T-helper 2 cell treated with Interferon-gamma antibody and Interleukin-4, amounts not matched to agents 5 μg/mL and 100 μg/mL, for 36 hours (primary cell): ENCODE data around the gene PIP4K2A.

ENCODE experiments used
- DNase-seq: peaks from one replicate; pipeline ENCODE4 v3.0.0; 2021; ENCODE audit warnings: low spot score
- H3K27ac Mint-ChIP-seq: one replicate; pipeline ENCODE4 v1.8.0; 2021; ENCODE audit warnings: mild to moderate bottlenecking, mixed read lengths
- H3K27me3 Mint-ChIP-seq: one replicate; pipeline ENCODE4 v1.8.0; 2021; ENCODE audit warnings: low read depth, mixed read lengths
- H3K36me3 Mint-ChIP-seq: one replicate; pipeline ENCODE4 v1.8.0; 2021; ENCODE audit warnings: low read depth, mixed read lengths
- H3K4me1 Mint-ChIP-seq: one replicate; pipeline ENCODE4 v1.8.0; 2021; ENCODE audit warnings: low read depth, mixed read lengths
- H3K4me3 Mint-ChIP-seq: one replicate; pipeline ENCODE4 v1.8.0; 2022; ENCODE audit warnings: mild to moderate bottlenecking, moderate library complexity, mixed read lengths
- H3K9me3 Mint-ChIP-seq: one replicate; pipeline ENCODE4 v1.8.0; 2021; ENCODE audit warnings: mixed read lengths

Gene PIP4K2A

DNA sequence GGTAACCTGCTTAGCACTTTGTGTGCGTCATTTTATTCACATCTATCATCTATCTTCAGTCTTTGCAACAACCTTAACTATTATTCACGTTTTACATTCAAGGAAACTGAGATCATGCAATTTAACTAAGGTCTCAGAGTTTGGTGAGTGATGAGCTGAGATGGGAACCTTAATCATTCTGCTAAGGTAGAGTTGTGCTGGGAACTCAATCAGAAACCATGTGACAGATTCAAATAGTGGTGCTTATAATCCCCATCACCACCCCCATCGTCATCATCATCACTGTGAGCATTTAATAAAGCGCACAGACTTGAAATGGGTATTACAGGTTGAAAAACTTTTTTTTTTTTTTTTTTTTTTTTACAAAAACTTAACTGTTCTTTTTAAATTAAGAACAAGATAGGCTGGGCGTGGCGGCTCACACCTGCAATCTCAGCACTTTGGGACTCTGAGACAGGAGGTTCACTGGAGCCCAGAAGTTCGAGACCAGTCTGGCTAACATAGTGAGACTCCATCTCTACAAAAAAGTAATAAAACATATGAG lies 160.9 kb downstream of the PIP4K2A start:
- no peak overlapping the region for H3K27ac Mint-ChIP-seq
- H3K27me3 Mint-ChIP-seq, result no peaks in the 10 kb centered on the region
- H3K9me3 Mint-ChIP-seq, result no peaks in the 10 kb centered on the region
- no peak for DNase-seq
- H3K4me3 Mint-ChIP-seq, result no peak overlapping the region
- peaks cover 20% of the 10 kb centered on the region for H3K36me3 Mint-ChIP-seq
- H3K4me1 Mint-ChIP-seq, result peaks cover 13% of the 10 kb centered on the region

DNA sequence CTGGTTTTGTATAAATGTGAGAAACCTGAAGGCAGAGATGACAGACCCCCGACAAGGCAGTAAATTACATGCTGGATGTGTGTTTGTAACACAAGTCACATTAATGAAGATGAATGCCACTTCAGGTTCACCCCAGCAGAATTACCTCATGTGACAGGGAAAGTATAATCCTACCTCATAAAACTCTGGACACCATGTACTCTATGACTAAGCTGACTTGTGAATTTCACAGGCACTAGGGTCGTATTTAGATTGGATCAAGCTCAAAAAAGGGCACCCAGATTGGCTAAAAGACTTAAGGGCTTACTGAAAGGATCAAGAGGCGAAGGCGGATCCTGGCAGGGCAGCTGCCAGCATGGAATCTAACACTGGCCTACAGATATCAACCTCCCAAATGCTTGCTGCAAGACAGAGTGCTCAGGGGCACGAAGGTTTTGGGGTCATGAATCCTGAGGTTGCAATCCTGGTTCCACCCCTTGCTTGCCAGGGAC lies 161.4 kb downstream of the PIP4K2A start:
- Mint-ChIP-seq H3K27ac (no peak overlapping the region), H3K27me3 (no peaks in the 10 kb centered on the region), H3K9me3 (no peaks in the 10 kb centered on the region), H3K4me1 (peaks cover 13% of the 10 kb centered on the region), H3K36me3 (peaks cover 22% of the 10 kb centered on the region), H3K4me3 (no peak overlapping the region)
- no peak for DNase-seq

DNA sequence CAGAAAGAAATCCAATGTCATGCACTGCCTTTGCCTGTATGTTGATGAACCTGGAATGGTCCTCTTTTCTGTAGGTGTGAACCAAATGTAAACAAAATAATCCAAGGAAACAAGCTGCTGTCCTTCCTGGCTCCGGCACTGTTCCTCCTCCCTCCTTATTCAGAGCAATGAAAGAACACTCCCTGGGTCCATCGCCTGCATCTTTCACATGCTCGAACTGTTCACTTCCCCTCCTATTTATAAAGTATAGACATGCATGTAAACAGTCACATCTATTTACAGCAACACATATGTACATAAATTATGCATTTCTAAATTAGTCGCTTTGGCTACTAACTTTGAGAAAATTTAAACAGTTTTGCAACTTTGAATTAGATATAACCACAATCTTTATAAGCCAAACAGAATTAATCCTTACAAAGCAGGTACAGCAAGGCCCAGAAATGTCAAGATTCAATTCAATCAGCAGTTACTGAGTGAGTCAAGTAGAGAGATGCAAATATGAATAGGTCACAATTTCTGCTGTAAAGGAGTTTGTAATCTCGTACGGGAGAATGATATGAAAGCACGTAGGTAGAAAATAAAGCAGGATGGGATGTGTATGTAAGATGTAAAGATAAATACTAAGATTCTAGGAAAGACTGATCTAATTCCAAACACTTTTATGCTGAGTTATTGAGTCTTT lies 162.6 kb downstream of the PIP4K2A start:
- Mint-ChIP-seq H3K27ac (no peak overlapping the region), H3K9me3 (no peaks in the 10 kb centered on the region), H3K4me3 (no peak overlapping the region), H3K4me1 (peaks cover 13% of the 10 kb centered on the region), H3K27me3 (no peaks in the 10 kb centered on the region), H3K36me3 (peaks cover 31% of the 10 kb centered on the region)
- no peak for DNase-seq

DNA sequence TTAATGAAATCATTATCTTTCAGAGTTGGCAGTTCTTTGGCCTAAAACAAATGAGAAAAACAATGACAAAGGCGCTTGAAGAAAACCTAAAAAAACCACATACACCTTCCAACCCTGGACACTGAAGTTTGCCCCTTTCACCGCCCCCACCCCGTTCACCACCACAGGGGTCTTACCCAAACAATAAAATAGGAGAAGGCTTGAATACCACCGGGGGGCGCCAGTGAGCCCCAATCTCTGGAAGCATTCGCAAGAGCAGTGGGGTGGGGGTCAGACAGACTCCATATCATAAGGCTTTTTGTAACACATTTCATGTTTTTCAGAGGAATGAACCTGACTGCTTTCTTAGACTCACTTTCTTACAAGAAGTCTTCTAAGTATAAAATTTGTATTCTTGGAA lies 163.6 kb downstream of the PIP4K2A start:
- no peaks in the 10 kb centered on the region for H3K27me3 Mint-ChIP-seq
- H3K27ac Mint-ChIP-seq, result peak overlapping the region; percentile 31
- peaks cover 36% of the 10 kb centered on the region for H3K36me3 Mint-ChIP-seq
- H3K9me3 Mint-ChIP-seq, result no peaks in the 10 kb centered on the region
- no peak overlapping the region for H3K4me3 Mint-ChIP-seq
- DNase-seq, result peak; percentile 22
- peaks cover 13% of the 10 kb centered on the region for H3K4me1 Mint-ChIP-seq

DNA sequence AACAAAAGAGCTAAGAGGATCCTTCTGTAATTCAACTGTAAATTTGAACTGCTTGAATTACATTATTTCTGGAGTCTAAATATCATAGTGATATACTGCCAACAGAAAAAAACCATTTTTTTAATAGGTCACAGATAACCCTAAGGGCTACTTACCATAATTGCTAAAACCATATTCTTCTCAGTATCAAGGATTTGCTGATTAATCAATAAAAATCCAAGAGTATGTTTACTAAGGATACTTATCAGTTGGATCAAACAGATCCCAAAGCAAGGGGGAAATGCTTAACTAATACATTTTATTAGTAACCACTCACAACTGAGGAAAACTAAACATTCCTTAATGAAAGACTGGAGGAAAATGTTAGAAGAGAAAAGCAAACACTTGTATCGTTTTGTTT lies 166.0 kb downstream of the PIP4K2A start:
- Mint-ChIP-seq H3K36me3 (peaks cover 43% of the 10 kb centered on the region), H3K27ac (no peak overlapping the region), H3K9me3 (no peaks in the 10 kb centered on the region), H3K4me3 (no peak overlapping the region), H3K4me1 (peaks cover 17% of the 10 kb centered on the region), H3K27me3 (no peaks in the 10 kb centered on the region)
- DNase-seq, result no peak

DNA sequence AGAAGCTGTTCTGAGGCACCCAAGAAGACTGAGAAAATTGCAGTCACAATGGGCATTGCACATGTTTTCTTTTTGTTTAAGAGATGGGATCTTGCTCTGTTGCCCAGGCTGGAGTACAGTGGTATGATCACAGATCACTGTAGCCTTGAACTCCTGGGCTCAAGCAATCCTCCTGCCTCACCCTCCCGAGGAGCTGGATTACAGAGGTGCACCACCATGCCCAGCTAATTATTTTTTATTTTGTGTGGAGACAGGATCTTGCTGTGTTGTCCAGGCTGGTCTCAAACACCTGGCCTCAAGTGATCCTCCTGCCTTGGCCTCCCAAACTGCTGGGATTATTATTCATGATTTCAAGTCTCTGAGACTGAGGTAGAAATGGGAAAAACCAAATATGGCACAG lies 168.7 kb downstream of the PIP4K2A start:
- DNase-seq, result no peak
- Mint-ChIP-seq H3K9me3 (no peaks in the 10 kb centered on the region), H3K27me3 (no peaks in the 10 kb centered on the region), H3K4me3 (no peak overlapping the region), H3K4me1 (peaks cover 7% of the 10 kb centered on the region), H3K27ac (no peak overlapping the region), H3K36me3 (peaks cover 40% of the 10 kb centered on the region)

DNA sequence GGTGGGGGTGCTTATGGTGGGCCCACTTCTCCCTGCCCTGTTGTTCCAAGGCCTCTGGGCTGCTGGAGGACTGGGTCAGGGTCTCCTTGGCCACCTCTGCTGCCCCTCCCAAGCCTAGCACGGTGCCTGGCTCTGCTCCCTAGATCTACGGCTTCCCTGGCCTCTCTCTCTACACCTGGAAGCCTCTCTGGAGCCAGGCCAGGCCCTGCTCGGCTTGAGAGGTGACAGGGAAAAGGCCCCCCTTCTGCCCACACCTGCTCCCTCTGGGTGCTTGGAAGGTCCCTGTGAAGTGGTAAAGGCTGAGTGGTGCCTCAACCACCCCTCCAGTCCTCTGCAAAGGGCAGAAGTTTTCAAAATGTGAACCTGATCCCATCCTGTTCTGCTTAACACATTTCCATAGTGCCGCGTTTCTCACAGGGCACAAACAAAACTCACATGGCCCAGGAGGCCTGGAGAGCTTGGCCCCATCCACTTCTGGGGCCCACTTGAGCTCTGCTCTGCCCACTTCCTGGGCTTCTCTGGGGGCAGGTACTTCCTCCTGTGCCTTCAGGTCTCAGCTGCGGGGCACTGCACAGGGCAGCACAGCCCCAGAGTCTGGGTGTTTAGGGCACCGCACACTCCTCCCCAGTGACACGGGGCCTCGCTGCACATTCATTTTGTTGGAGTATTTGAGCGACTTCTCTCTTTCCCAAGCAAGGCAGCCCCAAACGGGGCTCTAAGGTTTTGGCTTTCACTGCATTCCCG lies 169.9 kb downstream of the PIP4K2A start:
- Mint-ChIP-seq H3K27me3 (no peaks in the 10 kb centered on the region), H3K4me3 (no peak overlapping the region), H3K27ac (no peak overlapping the region), H3K4me1 (peaks cover 4% of the 10 kb centered on the region), H3K36me3 (peaks cover 39% of the 10 kb centered on the region), H3K9me3 (no peaks in the 10 kb centered on the region)
- DNase-seq, result no peak

DNA sequence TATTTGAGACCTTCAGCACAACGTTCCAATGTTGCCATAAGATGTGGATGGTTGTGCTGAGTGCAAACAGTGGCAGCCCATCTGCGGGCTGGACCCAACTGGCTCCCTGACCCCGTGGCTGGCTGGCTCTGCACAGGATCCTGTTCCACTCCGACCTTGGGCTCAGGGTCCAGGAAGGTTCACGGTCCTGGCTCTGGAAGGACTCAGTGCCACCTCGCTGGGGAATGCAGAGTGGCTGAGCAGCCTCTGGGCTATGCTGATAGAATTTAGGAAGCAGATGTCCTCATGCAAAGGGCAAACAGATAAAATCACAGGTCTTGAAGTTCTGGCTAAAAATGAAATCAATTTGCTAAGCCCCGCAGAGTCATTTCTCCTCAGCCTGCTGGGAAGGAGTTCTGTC lies 171.6 kb downstream of the PIP4K2A start:
- peaks cover 46% of the 10 kb centered on the region for H3K36me3 Mint-ChIP-seq

DNA sequence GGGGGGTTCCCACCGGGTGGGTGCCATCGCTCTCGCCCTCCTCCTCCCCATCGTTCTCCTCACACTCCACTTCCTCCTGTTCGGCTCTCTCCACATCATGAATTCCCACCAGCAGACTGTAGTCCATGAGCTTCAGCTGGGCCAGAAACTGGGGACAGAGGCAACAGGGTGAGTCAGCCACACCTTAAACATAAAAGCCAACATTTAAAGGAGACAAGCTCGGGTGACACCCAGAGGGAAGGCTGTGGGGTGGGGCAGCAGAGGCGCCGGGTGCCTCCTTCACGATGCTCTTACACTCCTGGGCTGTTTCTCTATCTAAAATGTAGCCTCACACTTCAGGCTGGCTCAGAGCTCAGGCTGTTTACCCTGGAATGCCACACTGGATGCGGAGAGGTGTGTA lies 172.5 kb downstream of the PIP4K2A start:
- H3K9me3 Mint-ChIP-seq, result no peaks in the 10 kb centered on the region
- H3K27ac Mint-ChIP-seq, result no peak overlapping the region
- DNase-seq, result no peak
- no peaks in the 10 kb centered on the region for H3K27me3 Mint-ChIP-seq
- H3K4me3 Mint-ChIP-seq, result no peak overlapping the region
- peaks cover 4% of the 10 kb centered on the region for H3K4me1 Mint-ChIP-seq
- peaks cover 45% of the 10 kb centered on the region for H3K36me3 Mint-ChIP-seq

More for the DNA sequence above, 171.6 kb downstream of the PIP4K2A start:
- Mint-ChIP-seq H3K27me3 (no peaks in the 10 kb centered on the region), H3K4me3 (no peak overlapping the region), H3K27ac (no peak overlapping the region), H3K9me3 (no peaks in the 10 kb centered on the region), H3K4me1 (peaks cover 4% of the 10 kb centered on the region)
- no peak for DNase-seq

DNA sequence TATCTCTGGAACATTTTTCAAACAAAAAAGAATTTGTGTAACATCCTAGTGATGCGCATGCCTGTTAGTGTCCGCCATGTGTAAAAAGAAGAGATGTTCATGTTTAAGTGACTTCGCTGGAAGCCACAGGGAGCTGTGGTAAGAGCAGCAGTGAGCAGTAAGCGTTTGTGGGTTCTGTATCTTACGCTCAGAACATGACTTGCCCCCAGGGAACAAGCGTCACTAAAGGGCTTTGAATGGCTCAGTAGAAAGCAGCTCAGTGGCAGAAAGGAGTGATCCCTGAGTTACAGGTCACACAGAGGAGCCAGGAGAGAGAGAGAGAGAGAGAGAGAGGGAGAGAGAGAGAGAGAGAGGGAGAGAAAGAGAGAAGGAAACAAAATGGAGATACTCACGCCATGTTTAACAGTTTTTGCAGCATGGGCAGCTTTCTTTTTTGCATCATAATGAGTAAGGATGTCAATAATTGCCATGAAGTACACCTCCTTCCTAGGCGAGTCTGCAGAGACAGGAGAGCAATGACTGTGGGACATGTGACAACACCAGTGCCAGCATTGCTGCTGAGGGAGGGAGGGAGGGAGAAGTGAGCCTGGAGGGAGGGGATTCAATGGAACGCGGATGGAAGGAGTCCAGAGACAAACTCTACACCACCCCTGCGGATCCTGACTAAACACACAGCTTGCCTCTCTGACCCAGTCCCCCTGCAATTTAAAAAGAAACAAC lies 174.6 kb downstream of the PIP4K2A start:
- peaks cover 3% of the 10 kb centered on the region for H3K4me1 Mint-ChIP-seq
- H3K9me3 Mint-ChIP-seq, result peaks cover 4% of the 10 kb centered on the region
- H3K27me3 Mint-ChIP-seq, result no peaks in the 10 kb centered on the region
- peaks cover 55% of the 10 kb centered on the region for H3K36me3 Mint-ChIP-seq
- H3K27ac Mint-ChIP-seq, result no peak overlapping the region
- H3K4me3 Mint-ChIP-seq, result no peak overlapping the region
- no peak for DNase-seq

DNA sequence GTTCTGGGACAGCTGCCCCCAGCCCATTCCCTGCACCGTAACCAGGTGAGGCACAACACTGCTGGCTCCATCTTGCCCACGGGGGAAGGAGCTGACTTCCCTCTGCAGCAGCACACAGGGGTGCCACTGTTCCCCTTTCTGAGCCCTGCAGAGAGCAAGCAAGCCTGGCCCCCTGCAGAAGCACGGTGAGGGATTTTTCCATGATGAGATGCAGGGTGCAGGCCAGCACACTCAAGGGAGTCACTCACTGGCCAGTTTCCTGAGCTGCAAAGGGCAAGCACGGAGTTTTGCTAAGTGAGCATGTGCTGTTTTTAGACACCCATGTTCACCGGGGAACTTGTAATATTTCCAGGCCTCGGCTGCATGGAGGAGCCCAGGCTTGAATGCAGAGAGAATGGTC lies 176.6 kb downstream of the PIP4K2A start:
- no peak for DNase-seq
- Mint-ChIP-seq H3K27me3 (no peaks in the 10 kb centered on the region), H3K4me1 (peaks cover 3% of the 10 kb centered on the region), H3K9me3 (peaks cover 4% of the 10 kb centered on the region), H3K27ac (no peak overlapping the region), H3K36me3 (peaks cover 67% of the 10 kb centered on the region), H3K4me3 (no peak overlapping the region)

DNA sequence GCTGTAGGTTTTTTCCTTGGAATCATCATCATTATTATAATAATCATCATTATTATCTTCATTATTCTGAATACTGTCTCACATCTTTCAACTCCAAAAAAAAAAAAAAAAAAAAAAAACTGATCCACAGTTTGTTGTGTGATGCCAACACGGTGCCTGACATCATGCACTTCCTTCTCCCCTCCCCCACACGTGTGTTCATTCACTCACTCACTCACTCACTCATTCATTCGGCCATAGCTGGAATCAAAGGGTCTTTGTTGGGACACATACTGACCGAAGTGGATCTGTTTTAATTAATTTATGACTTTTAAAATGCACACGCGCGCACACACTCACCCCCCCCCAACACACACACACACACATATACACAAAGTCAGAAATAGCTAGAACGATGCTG lies 177.8 kb downstream of the PIP4K2A start:
- H3K36me3 Mint-ChIP-seq, result peaks cover 68% of the 10 kb centered on the region
- H3K27ac Mint-ChIP-seq, result no peak overlapping the region

DNA sequence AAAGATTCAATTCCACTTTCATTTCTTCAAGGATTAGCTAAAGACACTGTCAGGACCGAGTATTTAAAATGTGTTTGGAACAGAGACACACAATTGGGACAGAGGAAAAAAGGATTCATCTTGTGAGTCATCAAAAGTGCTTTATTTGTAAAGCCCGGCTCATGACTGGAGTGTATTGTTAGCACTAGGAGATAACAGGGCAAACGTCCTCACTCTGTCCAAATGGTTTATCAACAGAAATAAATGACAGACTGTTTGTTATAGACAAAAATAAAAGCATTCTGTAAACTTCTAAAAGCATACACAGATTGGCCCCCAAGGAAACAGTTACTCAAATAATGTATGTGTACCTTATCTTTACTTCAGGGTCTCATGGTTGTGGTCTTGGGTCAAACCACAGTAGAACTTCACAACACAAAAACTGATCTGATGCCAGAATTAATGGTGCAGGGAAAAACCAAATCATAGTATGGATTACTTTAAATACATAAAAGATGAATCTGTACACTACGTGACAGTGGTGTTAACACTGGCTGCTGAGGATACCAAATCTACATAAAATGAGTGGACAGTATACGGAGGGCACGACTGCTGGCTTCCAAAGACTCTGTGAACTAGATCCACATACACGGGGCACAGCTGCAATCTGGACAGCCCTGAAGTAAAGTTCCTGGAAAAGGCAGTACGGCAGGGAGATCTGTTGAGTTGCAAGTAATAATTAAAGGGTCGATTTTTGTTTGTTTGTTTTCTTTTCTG lies 179.4 kb downstream of the PIP4K2A start:
- no peak overlapping the region for H3K4me3 Mint-ChIP-seq
- H3K27ac Mint-ChIP-seq, result no peak overlapping the region
- H3K27me3 Mint-ChIP-seq, result no peaks in the 10 kb centered on the region
- DNase-seq, result no peak
- peaks cover 3% of the 10 kb centered on the region for H3K4me1 Mint-ChIP-seq
- H3K9me3 Mint-ChIP-seq, result peaks cover 7% of the 10 kb centered on the region
- H3K36me3 Mint-ChIP-seq, result peaks cover 64% of the 10 kb centered on the region

More for the DNA sequence above, 177.8 kb downstream of the PIP4K2A start:
- Mint-ChIP-seq H3K9me3 (peaks cover 7% of the 10 kb centered on the region), H3K4me3 (no peak overlapping the region), H3K27me3 (no peaks in the 10 kb centered on the region), H3K4me1 (peaks cover 3% of the 10 kb centered on the region)
- no peak for DNase-seq
